Measurements from ENCODE around the gene LRCH2.
"Not testable (repeated sequence)": the region's sequence is repeated elsewhere in the genome, so short reads cannot be mapped to it uniquely, and the experiment has no call there.

The LRCH2 gene

GRCh38 chrX:115214605-115215004, 19.3 kb downstream of the LRCH2 start:
- no peak for TF ChIP-seq CTCF (IDR thresholded peaks at IDR 0.05; ENCODE audit: extremely low read depth, insufficient read depth, missing control alignments)
- in situ Hi-C loops (cut with MboI; ENCODE audit: low pct_unique_long_range_greater_than_20kb, low sequenced_read_pairs, unreplicated experiment) = no loop called here
- DNase-seq (ENCODE audit: low spot score) = no peak

GRCh38 chrX:115214151-115214550, 19.7 kb downstream of the LRCH2 start:
- DNase-seq (ENCODE audit: low spot score) = no peak
- in situ Hi-C loops (cut with MboI; ENCODE audit: low pct_unique_long_range_greater_than_20kb, low sequenced_read_pairs, unreplicated experiment) = no loop called here
- TF ChIP-seq CTCF (IDR thresholded peaks at IDR 0.05; ENCODE audit: extremely low read depth, insufficient read depth, missing control alignments) = no peak

- in situ Hi-C loops (cut with MboI; ENCODE audit: low pct_unique_long_range_greater_than_20kb, low sequenced_read_pairs, unreplicated experiment); DNase-seq (ENCODE audit: low spot score): not testable (repeated sequence)
Observed at GRCh38 chrX:115209547-115209946, 24.3 kb downstream of the LRCH2 start.

- TF ChIP-seq CTCF (IDR thresholded peaks at IDR 0.05; ENCODE audit: extremely low read depth, insufficient read depth, missing control alignments) = no peak
- in situ Hi-C loops (cut with MboI; ENCODE audit: low pct_unique_long_range_greater_than_20kb, low sequenced_read_pairs, unreplicated experiment) = no loop called here
- DNase-seq (ENCODE audit: low spot score) = no peak
Observed at GRCh38 chrX:115204040-115204439, 29.9 kb downstream of the LRCH2 start.

GRCh38 chrX:115192244-115192700, 41.6 kb downstream of the LRCH2 start:
- DNase-seq (ENCODE audit: low spot score) = no peak
- in situ Hi-C loops (cut with MboI; ENCODE audit: low pct_unique_long_range_greater_than_20kb, low sequenced_read_pairs, unreplicated experiment) = no loop called here
- no peak for TF ChIP-seq CTCF (IDR thresholded peaks at IDR 0.05; ENCODE audit: extremely low read depth, insufficient read depth, missing control alignments)

- no peak for DNase-seq (ENCODE audit: low spot score)
- in situ Hi-C loops (cut with MboI; ENCODE audit: low pct_unique_long_range_greater_than_20kb, low sequenced_read_pairs, unreplicated experiment) = no loop called here
- no peak for TF ChIP-seq CTCF (IDR thresholded peaks at IDR 0.05; ENCODE audit: extremely low read depth, insufficient read depth, missing control alignments)
Observed at GRCh38 chrX:115191490-115192243, 42.2 kb downstream of the LRCH2 start.

- in situ Hi-C loops (cut with MboI; ENCODE audit: low pct_unique_long_range_greater_than_20kb, low sequenced_read_pairs, unreplicated experiment) = no loop called here
- DNase-seq (ENCODE audit: low spot score) = no peak
- TF ChIP-seq CTCF (IDR thresholded peaks at IDR 0.05; ENCODE audit: extremely low read depth, insufficient read depth, missing control alignments) = no peak
Observed at GRCh38 chrX:115190636-115191489, 43.0 kb downstream of the LRCH2 start.

Measured in GM13977 (cell line).